GM10266 (cell line): ENCODE results near the gene CRIM1.

Experiments used
- DNase-seq: peaks from one replicate; pipeline ENCODE4 v3.0.0; 2012; ENCODE audit errors: extremely low spot score
- TF ChIP-seq, protein P1 (sequence below): IDR thresholded peaks from 2 replicates; pipeline ENCODE4 v1.5.1; 2012; ENCODE audit warnings: mild to moderate bottlenecking, low read depth; ENCODE audit not compliant: control insufficient read depth, insufficient read depth; ENCODE audit errors: missing control alignments

Gene CRIM1

DNA sequence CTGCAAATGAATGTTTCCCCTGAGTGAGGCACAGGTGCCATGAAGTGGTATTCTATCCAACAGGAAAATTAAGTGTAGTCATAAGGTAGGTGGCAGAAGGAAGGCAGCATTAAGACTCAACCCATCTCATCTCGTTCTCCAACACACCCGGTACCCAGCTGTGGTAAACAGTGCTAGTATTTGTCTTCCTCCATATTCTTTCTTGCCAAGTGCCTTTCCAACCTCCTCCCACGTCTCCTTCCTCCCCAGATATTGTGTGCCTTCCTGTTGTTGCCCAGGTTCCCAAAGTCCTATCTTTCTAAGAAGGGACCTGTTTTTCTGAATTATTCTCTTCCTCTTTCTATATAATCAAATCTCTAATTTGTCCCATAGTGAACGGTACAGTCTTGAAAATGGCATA, 83.5 kb downstream of the CRIM1 start:
- TF ChIP-seq, protein P1, sequence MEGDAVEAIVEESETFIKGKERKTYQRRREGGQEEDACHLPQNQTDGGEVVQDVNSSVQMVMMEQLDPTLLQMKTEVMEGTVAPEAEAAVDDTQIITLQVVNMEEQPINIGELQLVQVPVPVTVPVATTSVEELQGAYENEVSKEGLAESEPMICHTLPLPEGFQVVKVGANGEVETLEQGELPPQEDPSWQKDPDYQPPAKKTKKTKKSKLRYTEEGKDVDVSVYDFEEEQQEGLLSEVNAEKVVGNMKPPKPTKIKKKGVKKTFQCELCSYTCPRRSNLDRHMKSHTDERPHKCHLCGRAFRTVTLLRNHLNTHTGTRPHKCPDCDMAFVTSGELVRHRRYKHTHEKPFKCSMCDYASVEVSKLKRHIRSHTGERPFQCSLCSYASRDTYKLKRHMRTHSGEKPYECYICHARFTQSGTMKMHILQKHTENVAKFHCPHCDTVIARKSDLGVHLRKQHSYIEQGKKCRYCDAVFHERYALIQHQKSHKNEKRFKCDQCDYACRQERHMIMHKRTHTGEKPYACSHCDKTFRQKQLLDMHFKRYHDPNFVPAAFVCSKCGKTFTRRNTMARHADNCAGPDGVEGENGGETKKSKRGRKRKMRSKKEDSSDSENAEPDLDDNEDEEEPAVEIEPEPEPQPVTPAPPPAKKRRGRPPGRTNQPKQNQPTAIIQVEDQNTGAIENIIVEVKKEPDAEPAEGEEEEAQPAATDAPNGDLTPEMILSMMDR: no peak
- no peak for DNase-seq

DNA sequence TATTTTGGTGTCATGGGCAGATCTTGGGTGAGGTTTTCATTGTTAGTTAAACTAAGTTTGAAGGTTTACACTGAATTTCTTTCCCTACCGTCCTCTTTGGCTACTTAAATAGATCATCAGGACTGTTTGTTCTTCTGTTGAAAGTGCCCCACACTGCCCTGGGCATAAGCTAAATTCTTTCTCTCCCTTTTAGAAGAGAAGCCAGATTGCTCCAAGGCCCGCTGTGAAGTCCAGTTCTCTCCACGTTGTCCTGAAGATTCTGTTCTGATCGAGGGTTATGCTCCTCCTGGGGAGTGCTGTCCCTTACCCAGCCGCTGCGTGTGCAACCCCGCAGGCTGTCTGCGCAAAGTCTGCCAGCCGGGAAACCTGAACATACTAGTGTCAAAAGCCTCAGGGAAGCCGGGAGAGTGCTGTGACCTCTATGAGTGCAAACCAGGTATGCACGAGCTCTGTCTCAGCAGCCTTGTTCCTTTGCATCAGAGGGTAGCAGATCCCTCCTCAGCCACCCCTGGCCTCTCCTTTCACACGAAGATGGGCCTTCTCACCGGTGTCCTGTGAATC, 85.6 kb downstream of the CRIM1 start:
- DNase-seq: no peak
- TF ChIP-seq, protein P1: no peak

DNA sequence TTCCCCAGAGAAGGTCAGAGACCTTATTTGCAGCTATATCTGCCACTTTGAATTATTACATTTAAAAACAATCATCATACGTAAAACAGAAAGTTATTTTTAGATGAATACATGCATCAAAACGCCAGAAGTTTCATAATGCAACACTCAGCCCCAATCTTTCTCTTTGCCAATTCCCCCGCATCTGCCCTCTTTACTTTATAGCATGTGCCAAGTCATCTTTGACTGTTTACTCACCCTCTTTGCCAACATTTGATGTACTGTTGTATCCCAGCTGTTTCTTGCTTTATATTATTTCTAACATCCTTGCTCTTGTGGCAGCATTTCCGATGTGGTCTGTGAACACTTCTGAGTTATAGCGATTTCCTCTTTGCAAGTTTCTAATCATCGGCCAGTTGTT, 86.2 kb downstream of the CRIM1 start:
- no peak for DNase-seq
- TF ChIP-seq, protein P1: no peak

DNA sequence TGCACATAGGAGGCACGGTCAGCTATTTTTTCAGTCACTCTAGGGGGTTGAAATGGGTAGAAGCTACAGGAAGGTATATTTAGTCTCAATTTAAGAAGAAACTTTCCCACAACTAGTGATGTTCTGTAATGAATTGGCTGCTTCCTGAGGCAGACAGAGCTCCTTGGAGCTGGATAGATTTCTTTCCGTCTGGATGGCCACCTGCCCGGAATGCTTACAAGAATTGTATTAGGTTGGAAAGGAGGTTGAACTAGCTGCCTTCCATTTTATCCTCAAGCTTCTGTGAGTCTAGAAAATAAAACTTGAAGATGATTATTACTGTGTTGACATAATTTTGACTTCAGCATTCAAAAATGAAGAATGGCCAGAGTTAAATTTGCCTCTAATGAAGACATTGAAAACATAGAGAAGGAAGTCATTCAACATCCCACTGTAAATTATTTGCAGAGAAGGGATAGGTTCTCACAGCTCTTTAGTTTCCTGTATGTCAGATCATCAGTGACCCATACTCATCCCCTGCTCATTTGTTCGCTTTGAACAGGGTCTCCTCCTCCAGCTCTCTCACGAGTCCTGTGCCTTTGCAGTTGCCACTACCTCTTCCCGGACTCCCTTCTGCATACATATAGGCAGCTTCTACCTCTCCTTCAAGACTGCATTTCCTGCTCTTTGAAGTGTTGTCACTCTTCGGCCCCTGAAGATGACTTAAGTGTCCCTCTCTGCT, 88.8 kb downstream of the CRIM1 start:
- no peak for DNase-seq

DNA sequence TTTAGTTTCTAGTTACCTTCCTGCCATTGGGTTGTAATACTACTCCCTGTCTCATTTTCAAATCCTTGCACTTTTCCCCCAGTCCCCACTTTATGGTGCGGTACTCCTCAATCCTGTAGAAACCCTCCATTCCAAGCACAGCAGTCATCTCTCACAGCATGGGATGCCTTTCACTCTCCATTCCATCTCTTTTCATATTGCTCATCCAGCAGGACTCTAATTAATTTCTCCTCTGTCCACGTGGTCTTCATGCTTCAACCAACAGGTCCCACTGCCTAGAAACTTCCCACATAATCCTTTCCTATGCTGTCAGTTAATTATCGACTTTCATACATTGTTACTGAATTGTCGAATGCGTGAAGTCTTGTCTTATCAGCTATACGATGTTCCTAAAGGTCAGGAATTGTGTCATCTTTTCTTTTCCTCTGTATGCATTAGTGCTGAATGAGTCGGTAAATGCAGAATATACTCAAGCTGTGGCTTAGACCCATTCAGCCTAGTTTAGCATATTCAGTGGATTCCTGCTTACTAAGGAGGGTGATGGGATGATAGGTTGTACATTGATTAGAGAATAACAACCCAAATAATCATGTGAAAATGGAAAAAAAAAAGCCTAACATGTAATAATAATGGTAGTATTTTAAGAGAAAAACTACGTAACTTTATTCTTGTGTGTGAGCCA, 89.7 kb downstream of the CRIM1 start:
- DNase-seq: no peak
- TF ChIP-seq, protein P1: no peak

More for the DNA sequence above, 88.8 kb downstream of the CRIM1 start:
- TF ChIP-seq, protein P1: no peak

DNA sequence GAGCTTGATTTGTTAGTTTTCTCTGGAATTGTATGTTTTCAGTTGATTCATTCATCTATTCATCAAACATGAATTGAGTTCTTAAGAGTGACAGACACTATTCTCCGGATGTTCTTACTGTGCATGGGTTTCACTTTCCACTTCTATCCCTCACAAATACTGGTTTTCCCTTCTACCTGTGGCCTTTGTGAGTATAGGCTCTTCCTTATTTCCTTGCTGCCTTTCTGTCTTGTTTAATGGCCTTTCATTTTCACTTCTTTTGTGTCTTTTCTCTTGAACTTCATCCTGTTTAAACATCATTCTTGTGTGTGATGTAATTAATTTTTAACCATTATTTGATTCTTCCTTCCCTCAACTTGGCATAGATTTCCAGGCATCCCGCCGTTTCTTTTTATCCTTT, 90.7 kb downstream of the CRIM1 start:
- no peak for DNase-seq
- TF ChIP-seq, protein P1: no peak

DNA sequence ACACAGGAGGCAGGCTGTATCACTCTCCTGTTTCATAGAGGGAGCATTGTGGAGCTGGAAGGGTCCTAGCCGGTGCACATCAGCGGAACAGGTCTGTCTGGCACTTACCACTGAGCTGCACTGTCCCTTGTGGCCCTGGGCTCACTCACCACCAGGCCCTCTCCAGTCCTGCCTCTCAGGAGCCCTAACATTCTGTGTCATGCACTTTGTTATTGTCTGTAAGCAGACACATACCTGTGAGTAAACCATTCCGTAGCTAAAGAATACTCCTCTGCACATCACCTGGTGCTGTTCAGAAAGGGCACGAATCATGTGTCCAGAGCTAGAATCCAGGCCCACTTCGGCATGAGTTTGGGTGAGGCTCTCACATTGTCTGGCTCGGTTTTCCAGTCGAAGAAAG, 93.6 kb downstream of the CRIM1 start:
- TF ChIP-seq, protein P1: no peak
- DNase-seq: no peak
